Stimulated activated CD8-positive, alpha-beta memory T cell treated with anti-CD3 and anti-CD28 coated beads, Interleukin-12 subunit alpha, Interleukin-12 subunit beta, amount 100 ng/mL, for 24 hours (primary cell): ENCODE measurements around the gene SCML1.

ENCODE experiments used
- DNase-seq: peaks from one replicate; pipeline ENCODE4 v3.0.0-alpha.2; 2020; ENCODE audit errors: extremely low read depth

Gene SCML1

DNA sequence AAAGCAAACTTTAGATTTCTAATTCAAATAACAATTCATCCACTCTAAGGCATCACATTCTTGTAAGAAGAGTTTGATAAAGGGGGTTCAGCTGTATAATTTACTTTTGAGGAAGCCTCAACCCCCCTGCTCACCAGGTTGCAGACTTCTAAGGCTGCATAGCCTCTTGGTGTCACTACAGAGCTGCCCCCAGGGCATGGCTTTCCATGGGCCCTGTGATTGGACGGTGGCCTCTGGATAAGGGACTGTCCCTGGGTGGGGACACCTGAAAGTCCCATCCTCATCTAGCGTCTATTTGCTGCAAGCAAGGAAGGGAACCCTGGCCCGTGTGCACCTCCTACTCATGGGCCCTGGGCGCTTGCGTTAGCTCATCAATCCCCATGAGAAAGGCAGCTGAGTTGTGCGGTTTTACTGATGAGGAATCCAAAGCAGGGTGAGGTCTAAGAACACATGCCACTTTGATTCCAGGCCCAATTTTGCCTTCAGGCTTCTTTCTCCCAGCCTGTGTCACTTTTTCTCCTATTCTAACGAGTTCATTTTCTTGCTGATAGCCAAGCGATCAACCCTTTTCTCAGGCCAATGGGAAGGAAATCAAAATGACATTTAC, 51.8 kb downstream of the SCML1 start:
- no peak for DNase-seq

DNA sequence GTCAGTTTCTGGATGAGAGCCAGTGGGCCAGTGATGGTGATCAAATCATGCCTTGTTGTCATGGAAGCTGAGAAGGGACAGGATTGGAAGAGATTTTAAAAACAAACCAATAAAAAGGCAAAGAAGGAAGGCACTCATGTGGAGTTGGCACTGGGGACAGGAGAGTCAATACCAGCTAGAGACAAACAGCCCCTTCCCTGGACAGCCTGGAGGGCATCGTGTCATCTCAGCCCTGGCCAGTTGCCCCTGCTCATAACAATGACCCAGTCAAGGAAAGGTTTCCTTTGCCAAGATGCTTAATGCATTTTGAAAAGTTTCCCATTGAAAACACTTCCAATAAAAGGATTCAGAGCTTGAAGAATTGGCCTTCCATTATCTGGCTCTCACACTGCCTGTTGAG, 55.5 kb downstream of the SCML1 start:
- no peak for DNase-seq

DNA sequence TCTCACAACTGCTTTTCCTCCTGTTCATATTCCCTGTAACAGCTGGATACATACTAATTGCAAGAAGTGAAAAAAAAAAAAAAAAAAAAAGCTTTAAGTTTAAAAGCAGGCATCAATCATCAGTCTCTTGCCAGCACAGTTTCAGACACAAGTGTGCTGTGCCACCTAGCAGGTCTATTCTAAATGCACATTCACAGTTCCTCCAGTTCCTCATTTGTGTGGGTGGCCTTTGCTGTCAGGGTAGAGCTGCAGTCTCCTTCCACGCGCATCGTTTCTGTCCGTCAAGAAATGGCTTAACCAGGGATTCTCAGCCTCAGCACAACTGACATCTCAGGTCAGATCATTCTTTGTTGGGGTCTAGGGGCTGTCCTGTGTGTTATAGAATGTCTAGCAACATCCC, 61.6 kb downstream of the SCML1 start:
- no peak for DNase-seq

- DNase-seq, result no peak
Measured at GRCh38 chrX:17801431-17801830, 64.1 kb downstream of the SCML1 start.

DNA sequence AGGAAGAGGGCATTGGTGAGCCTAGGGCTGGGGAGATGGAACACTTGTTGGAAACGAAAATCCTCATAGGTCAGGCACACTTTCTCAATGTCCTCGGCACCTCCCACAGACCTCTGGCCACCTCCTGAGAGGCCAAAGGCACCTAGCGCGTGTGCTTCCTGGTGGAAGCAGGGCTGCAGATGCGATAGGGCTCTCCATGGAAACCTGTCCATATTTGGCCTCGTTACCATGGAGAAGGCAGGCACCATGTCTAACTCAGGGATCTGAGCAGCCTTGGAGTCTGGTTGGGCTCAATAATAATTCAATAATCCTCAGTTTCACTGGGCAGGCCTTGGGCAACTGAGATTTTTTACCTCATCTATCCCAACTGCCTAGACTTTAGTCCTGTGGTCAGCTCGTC, 65.5 kb downstream of the SCML1 start:
- DNase-seq, result no peak

DNA sequence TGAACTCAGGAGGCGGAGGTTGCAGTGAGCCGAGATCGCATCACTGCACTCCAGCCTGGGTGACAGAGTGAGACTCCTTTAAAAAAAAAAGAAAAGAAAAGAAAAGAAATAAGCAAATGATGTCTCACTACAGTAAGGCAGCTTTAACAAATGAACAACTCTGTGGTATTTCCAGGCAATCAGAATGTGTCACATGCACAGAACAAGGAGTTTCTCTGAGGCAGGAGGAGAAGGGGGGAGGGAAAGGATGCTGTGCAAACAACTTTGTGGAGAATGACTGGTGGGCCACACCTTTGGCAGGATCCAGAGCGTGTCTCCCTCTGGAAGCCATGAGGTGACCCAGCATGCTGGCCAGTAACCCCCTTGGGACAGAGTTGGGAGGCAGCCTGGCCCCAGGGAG, 66.2 kb downstream of the SCML1 start:
- no peak for DNase-seq
